Activated CD4-positive, alpha-beta memory T cell treated with anti-CD3 and anti-CD28 coated beads, Interleukin-2, amount 10 ng/mL, durations not matched to agents 7 days and 5 days (primary cell): ENCODE results near the gene ARID1B. TPM values are rescaled to one million over a fixed set of nuclear protein-coding genes. Genes with fewer than 3 reads are reported as not detected.
A peak's percentile ranks its signal among the peaks of the same experiment; 100 is the strongest.
"Not testable (repeated sequence)": the region's sequence is repeated elsewhere in the genome, so short reads cannot be mapped to it uniquely, and the experiment has no call there.

Source experiments
- CTCF ChIA-PET: fragments of 350-600 bp; sonication (Branson Sonifier 250); formaldehyde crosslinking; loops from one replicate; lab custom pipeline; 2021; ENCODE audit warnings: antibody characterized with exemption, inconsistent platforms; lab: Charles Lee
- POLR2A ChIA-PET: fragments of 350-600 bp; sonication (Branson Sonifier 250); formaldehyde crosslinking; loops from one replicate; lab custom pipeline; 2021; ENCODE audit warnings: antibody characterized with exemption; lab: Charles Lee
- DNase-seq: peaks from one replicate; pipeline ENCODE4 v3.0.0-alpha.2; 2020
- H3K27ac Mint-ChIP-seq: one replicate; pipeline ENCODE4 v1.8.0; 2021; ENCODE audit warnings: mild to moderate bottlenecking, mixed read lengths
- H3K27me3 Mint-ChIP-seq: one replicate; pipeline ENCODE4 v1.8.0; 2021; ENCODE audit warnings: mixed read lengths
- H3K36me3 Mint-ChIP-seq: one replicate; pipeline ENCODE4 v1.8.0; 2021; ENCODE audit warnings: low read depth, mixed read lengths
- H3K4me1 Mint-ChIP-seq: one replicate; pipeline ENCODE4 v1.8.0; 2021; ENCODE audit warnings: mixed read lengths
- H3K4me3 Mint-ChIP-seq: one replicate; pipeline ENCODE4 v1.8.0; 2021; ENCODE audit warnings: mild to moderate bottlenecking, mixed read lengths
- H3K9me3 Mint-ChIP-seq: one replicate; pipeline ENCODE4 v1.8.0; 2021; ENCODE audit warnings: mixed read lengths
- total RNA-seq, 2 experiments: library from RNA; stranded (reverse); gene quantifications; one replicate each; pipeline ENCODE4 v1.2.3, GENCODE V29; 2021

ARID1B gene
- total RNA-seq, 2 experiments from 2014 or later = 63.4 to 65.5 TPM

- H3K9me3 Mint-ChIP-seq = no peaks in the 10 kb centered on the region
- CTCF ChIA-PET = interaction anchor here (0.6 to 4.6 kb wide), 20 partner anchors 9 to 1133 kb away, joined by 3 to 61 read pairs (median 4); no protein-coding TSS in a partner anchor
- H3K27ac Mint-ChIP-seq = no peak overlapping the region
- DNase-seq = no peak
- H3K36me3 Mint-ChIP-seq = peaks cover 6% of the 10 kb centered on the region
- no peaks in the 10 kb centered on the region for H3K27me3 Mint-ChIP-seq
- H3K4me1 Mint-ChIP-seq = peaks cover 20% of the 10 kb centered on the region
- POLR2A ChIA-PET = interaction anchor here (0.6 to 2.3 kb wide), 4 partner anchors 13 to 256 kb away, joined by 3 to 14 read pairs (median 5); no protein-coding TSS in a partner anchor
- H3K4me3 Mint-ChIP-seq = peak overlapping the region; percentile 3
Observed at GRCh38 chr6:157034436-157035230, 257.5 kb downstream of the ARID1B start.

- ChIA-PET POLR2A (interaction anchor here (2.3 kb wide), 1 partner anchor 14 kb away, joined by 14 read pairs; no protein-coding TSS in a partner anchor), CTCF (interaction anchor here (1.5 to 4.6 kb wide), 10 partner anchors 8 to 239 kb away, joined by 6 to 61 read pairs (median 10); no protein-coding TSS in a partner anchor)
- Mint-ChIP-seq H3K36me3 (peaks cover 4% of the 10 kb centered on the region), H3K4me3 (no peak overlapping the region), H3K9me3 (no peaks in the 10 kb centered on the region), H3K27me3 (no peaks in the 10 kb centered on the region), H3K4me1 (peaks cover 14% of the 10 kb centered on the region), H3K27ac (no peak overlapping the region)
- no peak for DNase-seq
Observed at GRCh38 chr6:157035546-157035945, 258.4 kb downstream of the ARID1B start.

GRCh38 chr6:157036245-157036711, 259.1 kb downstream of the ARID1B start:
- ChIA-PET CTCF (interaction anchor here (2.2 to 2.7 kb wide), 3 partner anchors 10 to 149 kb away, joined by 9 to 15 read pairs (median 14); no protein-coding TSS in a partner anchor), POLR2A (interaction anchor here (1.2 kb wide), 1 partner anchor 15 kb away, joined by 3 read pairs; no protein-coding TSS in a partner anchor)
- Mint-ChIP-seq H3K27me3 (no peaks in the 10 kb centered on the region), H3K4me1 (peaks cover 14% of the 10 kb centered on the region), H3K27ac (no peak overlapping the region), H3K4me3 (no peak overlapping the region), H3K9me3 (no peaks in the 10 kb centered on the region), H3K36me3 (peaks cover 2% of the 10 kb centered on the region)
- DNase-seq = no peak

GRCh38 chr6:157037165-157037564, 260.0 kb downstream of the ARID1B start:
- Mint-ChIP-seq H3K27ac (no peak overlapping the region), H3K9me3 (no peaks in the 10 kb centered on the region), H3K36me3 (peaks cover 2% of the 10 kb centered on the region), H3K27me3 (no peaks in the 10 kb centered on the region), H3K4me3 (no peak overlapping the region), H3K4me1 (peaks cover 14% of the 10 kb centered on the region)
- DNase-seq = no peak
- POLR2A ChIA-PET = interaction anchor here (1.1 to 1.2 kb wide), 3 partner anchors 9 to 144 kb away, joined by 3 to 4 read pairs (median 3); no protein-coding TSS in a partner anchor
- CTCF ChIA-PET = interaction anchor here (2.2 to 2.7 kb wide), 3 partner anchors 9 to 148 kb away, joined by 9 to 15 read pairs (median 14); no protein-coding TSS in a partner anchor

GRCh38 chr6:157038610-157039009, 261.4 kb downstream of the ARID1B start:
- no peak for DNase-seq
- Mint-ChIP-seq H3K4me1 (peaks cover 10% of the 10 kb centered on the region), H3K9me3 (no peaks in the 10 kb centered on the region), H3K36me3 (peaks cover 6% of the 10 kb centered on the region), H3K4me3 (no peak overlapping the region), H3K27ac (no peak overlapping the region), H3K27me3 (no peaks in the 10 kb centered on the region)
- ChIA-PET POLR2A (no interaction called here), CTCF (no interaction called here)

- not testable (repeated sequence) for H3K9me3 Mint-ChIP-seq
Observed at GRCh38 chr6:157039639-157040038, 262.5 kb downstream of the ARID1B start.

GRCh38 chr6:157040191-157040590, 263.0 kb downstream of the ARID1B start:
- no peaks in the 10 kb centered on the region for H3K4me1 Mint-ChIP-seq
- CTCF ChIA-PET = no interaction called here
- DNase-seq = no peak
- H3K4me3 Mint-ChIP-seq = no peak overlapping the region
- POLR2A ChIA-PET = interaction anchor here (0.6 kb wide), 1 partner anchor 35 kb away, joined by 3 read pairs; no protein-coding TSS in a partner anchor
- no peak overlapping the region for H3K27ac Mint-ChIP-seq
- peaks cover 6% of the 10 kb centered on the region for H3K36me3 Mint-ChIP-seq
- no peaks in the 10 kb centered on the region for H3K9me3 Mint-ChIP-seq
- H3K27me3 Mint-ChIP-seq = no peaks in the 10 kb centered on the region

More at GRCh38 chr6:157039639-157040038, 262.5 kb downstream of the ARID1B start:
- H3K27ac Mint-ChIP-seq, H3K4me1 Mint-ChIP-seq, H3K36me3 Mint-ChIP-seq, CTCF ChIA-PET, DNase-seq, H3K27me3 Mint-ChIP-seq, H3K4me3 Mint-ChIP-seq: not testable (repeated sequence)
- POLR2A ChIA-PET = interaction anchor here (0.6 kb wide), 1 partner anchor 35 kb away, joined by 3 read pairs; no protein-coding TSS in a partner anchor

- Mint-ChIP-seq H3K9me3 (no peaks in the 10 kb centered on the region), H3K27me3 (no peaks in the 10 kb centered on the region), H3K27ac (no peak overlapping the region), H3K4me3 (no peak overlapping the region), H3K36me3 (peaks cover 4% of the 10 kb centered on the region), H3K4me1 (no peaks in the 10 kb centered on the region)
- CTCF ChIA-PET = interaction anchor here (0.6 to 2.9 kb wide), 12 partner anchors 9 to 138 kb away, joined by 3 to 15 read pairs (median 4); no protein-coding TSS in a partner anchor
- DNase-seq = no peak
- POLR2A ChIA-PET = interaction anchor here (0.6 to 1.7 kb wide), 3 partner anchors 8 to 21 kb away, joined by 3 to 5 read pairs (median 4); no protein-coding TSS in a partner anchor
Observed at GRCh38 chr6:157045831-157046454, 268.8 kb downstream of the ARID1B start.

- no peak for DNase-seq
- Mint-ChIP-seq H3K4me1 (no peaks in the 10 kb centered on the region), H3K27me3 (no peaks in the 10 kb centered on the region), H3K27ac (no peak overlapping the region), H3K36me3 (peaks cover 4% of the 10 kb centered on the region), H3K9me3 (no peaks in the 10 kb centered on the region), H3K4me3 (no peak overlapping the region)
- POLR2A ChIA-PET = interaction anchor here (1.0 to 1.7 kb wide), 2 partner anchors 8 to 9 kb away, joined by 4 to 5 read pairs; no protein-coding TSS in a partner anchor
- CTCF ChIA-PET = interaction anchor here (0.9 to 2.9 kb wide), 7 partner anchors 8 to 137 kb away, joined by 3 to 15 read pairs (median 5); no protein-coding TSS in a partner anchor
Observed at GRCh38 chr6:157046776-157047175, 269.6 kb downstream of the ARID1B start.

- no peak for DNase-seq
- no peak overlapping the region for H3K27ac Mint-ChIP-seq
- H3K27me3 Mint-ChIP-seq = no peaks in the 10 kb centered on the region
- no peaks in the 10 kb centered on the region for H3K9me3 Mint-ChIP-seq
- H3K36me3 Mint-ChIP-seq = peaks cover 4% of the 10 kb centered on the region
- ChIA-PET CTCF (interaction anchor here (2.8 to 2.9 kb wide), 2 partner anchors 10 to 13 kb away, joined by 14 to 15 read pairs; no protein-coding TSS in a partner anchor), POLR2A (no interaction called here)
- no peaks in the 10 kb centered on the region for H3K4me1 Mint-ChIP-seq
- no peak overlapping the region for H3K4me3 Mint-ChIP-seq
Observed at GRCh38 chr6:157047328-157047727, 270.1 kb downstream of the ARID1B start.

- H3K4me3 Mint-ChIP-seq = no peak overlapping the region
- no peaks in the 10 kb centered on the region for H3K9me3 Mint-ChIP-seq
- ChIA-PET CTCF (interaction anchor here (2.8 kb wide), 1 partner anchor 14 kb away, joined by 14 read pairs; no protein-coding TSS in a partner anchor), POLR2A (no interaction called here)
- no peak overlapping the region for H3K27ac Mint-ChIP-seq
- DNase-seq = no peak
- peaks cover 3% of the 10 kb centered on the region for H3K36me3 Mint-ChIP-seq
- H3K27me3 Mint-ChIP-seq = no peaks in the 10 kb centered on the region
- H3K4me1 Mint-ChIP-seq = no peaks in the 10 kb centered on the region
Observed at GRCh38 chr6:157047951-157048350, 270.8 kb downstream of the ARID1B start.

GRCh38 chr6:157049133-157049532, 272.0 kb downstream of the ARID1B start:
- H3K4me1 Mint-ChIP-seq = peaks cover 4% of the 10 kb centered on the region
- ChIA-PET POLR2A (no interaction called here), CTCF (interaction anchor here (0.8 kb wide), 1 partner anchor 15 kb away, joined by 3 read pairs; no protein-coding TSS in a partner anchor)
- H3K4me3 Mint-ChIP-seq = no peak overlapping the region
- DNase-seq = no peak
- no peaks in the 10 kb centered on the region for H3K9me3 Mint-ChIP-seq
- no peak overlapping the region for H3K27ac Mint-ChIP-seq
- no peaks in the 10 kb centered on the region for H3K27me3 Mint-ChIP-seq
- no peaks in the 10 kb centered on the region for H3K36me3 Mint-ChIP-seq
